Left lung (tissue), 10 donors: ENCODE results near the gene ATXN7. TPM values are rescaled to one million over a fixed set of nuclear protein-coding genes. Genes with fewer than 3 reads are reported as not detected.

Experiments used
- ATAC-seq: fragments of 200-7000 bp; cut with Tn5 transposase; one replicate; pipeline ENCODE4 v1.9.1; 2020; ENCODE audit warnings: moderate library complexity
- DNase-seq, 4 donors: peaks; one replicate each; pipeline ENCODE4 v3.0.0-alpha.2; 2013 to 2020
- H3K27ac ChIP-seq, 2 donors: fragments of 200-600 bp; sonication (generic) in 1 of 2; one replicate each; pipeline versions ENCODE4 v1.5.0 to v1.8.0; 2020 to 2021
- H3K27me3 ChIP-seq, 2 donors: fragments of 200-600 bp; sonication (generic) in 1 of 2; one replicate each; pipeline versions ENCODE4 v1.5.0 to v1.8.0; 2020 to 2021
- H3K36me3 ChIP-seq, 2 donors: fragments of 200-600 bp; sonication (generic) in 1 of 2; one replicate each; pipeline versions ENCODE4 v1.5.0 to v1.8.0; 2020 to 2021
- H3K4me1 ChIP-seq, 2 donors: fragments of 200-600 bp; one replicate each; pipeline ENCODE4 v1.8.0; 2021
- H3K4me3 ChIP-seq, 2 donors: fragments of 200-600 bp; sonication (generic) in 1 of 2; one replicate each; pipeline versions ENCODE4 v1.5.0 to v1.8.0; 2020 to 2021; ENCODE audit warnings: mild to moderate bottlenecking in 1 of 2
- H3K9me3 ChIP-seq, 2 donors: fragments of 200-600 bp; sonication (generic) in 1 of 2; one replicate each; pipeline versions ENCODE4 v1.5.0 to v1.8.0; 2020 to 2021
- intact Hi-C, 2 donors: fragments of 100-400 bp; cut with DNase I; formaldehyde crosslinking; loops; one replicate each; pipeline versions ENCODE4 v1.11.2 to v1.14.2; 2022
- polyA plus RNA-seq, 6 donors: library from polyadenylated mRNA; unstranded; fragments of 120-200 nt; gene quantifications; one replicate each; pipeline ENCODE4 v1.2.1, GENCODE V29; 2013; ENCODE audit not compliant: insufficient read length in 6 of 6
- total RNA-seq, 2 donors: library from RNA; stranded (reverse); fragmentation: NEBNext Ultra II Directional; extraction: Animal tissue kit (Norgen Biotek cat#: 25700); gene quantifications; one replicate each; pipeline ENCODE4 v1.2.1, GENCODE V29; 2021
- TF ChIP-seq, protein P1 (sequence below), 2 donors: fragments of 200-600 bp; sonication (generic) in 1 of 2; IDR thresholded peaks; one replicate each; pipeline versions ENCODE4 v1.5.0 to v1.8.0; 2021; ENCODE audit warnings: antibody characterized with exemption in 2 of 2
- donor health status: DM: no; HTN: yes; CAD: no.
- donor health status: DM: no; HTN: no; CAD: no.

Gene ATXN7
- total and polyA plus RNA-seq, 8 donors, result 23.4 to 32.5 (median 26.0) TPM

- Histone ChIP-seq H3K4me1 (peaks cover 0 to 4% of the 10 kb centered on the region in 2 donors), H3K27me3 (no peaks in the 10 kb centered on the region), H3K27ac (no peak within 1 kb of the TSS), H3K9me3 (no peaks in the 10 kb centered on the region), H3K36me3 (no peaks in the 10 kb centered on the region), H3K4me3 (no peak within 1 kb of the TSS)
- ATAC-seq (no peak), DNase-seq (no peak)
- intact Hi-C loops, result loop anchor here in 1 of 2 donors (5.0 kb wide), 1 partner anchor 467 kb away; no protein-coding TSS in a partner anchor
- TF ChIP-seq, protein P1, sequence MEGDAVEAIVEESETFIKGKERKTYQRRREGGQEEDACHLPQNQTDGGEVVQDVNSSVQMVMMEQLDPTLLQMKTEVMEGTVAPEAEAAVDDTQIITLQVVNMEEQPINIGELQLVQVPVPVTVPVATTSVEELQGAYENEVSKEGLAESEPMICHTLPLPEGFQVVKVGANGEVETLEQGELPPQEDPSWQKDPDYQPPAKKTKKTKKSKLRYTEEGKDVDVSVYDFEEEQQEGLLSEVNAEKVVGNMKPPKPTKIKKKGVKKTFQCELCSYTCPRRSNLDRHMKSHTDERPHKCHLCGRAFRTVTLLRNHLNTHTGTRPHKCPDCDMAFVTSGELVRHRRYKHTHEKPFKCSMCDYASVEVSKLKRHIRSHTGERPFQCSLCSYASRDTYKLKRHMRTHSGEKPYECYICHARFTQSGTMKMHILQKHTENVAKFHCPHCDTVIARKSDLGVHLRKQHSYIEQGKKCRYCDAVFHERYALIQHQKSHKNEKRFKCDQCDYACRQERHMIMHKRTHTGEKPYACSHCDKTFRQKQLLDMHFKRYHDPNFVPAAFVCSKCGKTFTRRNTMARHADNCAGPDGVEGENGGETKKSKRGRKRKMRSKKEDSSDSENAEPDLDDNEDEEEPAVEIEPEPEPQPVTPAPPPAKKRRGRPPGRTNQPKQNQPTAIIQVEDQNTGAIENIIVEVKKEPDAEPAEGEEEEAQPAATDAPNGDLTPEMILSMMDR (IDR thresholded peaks at IDR 0.05), result no peak
These were observed 44.6 kb upstream of the ATXN7 start, which contains the start of gene C3orf49 for GRCh38 chr3:63819151-63819398. Gene C3orf49, plus strand, starts transcription at chr3:63819299. Its CDS starts 173 bp downstream, at chr3:63819472.

DNA sequence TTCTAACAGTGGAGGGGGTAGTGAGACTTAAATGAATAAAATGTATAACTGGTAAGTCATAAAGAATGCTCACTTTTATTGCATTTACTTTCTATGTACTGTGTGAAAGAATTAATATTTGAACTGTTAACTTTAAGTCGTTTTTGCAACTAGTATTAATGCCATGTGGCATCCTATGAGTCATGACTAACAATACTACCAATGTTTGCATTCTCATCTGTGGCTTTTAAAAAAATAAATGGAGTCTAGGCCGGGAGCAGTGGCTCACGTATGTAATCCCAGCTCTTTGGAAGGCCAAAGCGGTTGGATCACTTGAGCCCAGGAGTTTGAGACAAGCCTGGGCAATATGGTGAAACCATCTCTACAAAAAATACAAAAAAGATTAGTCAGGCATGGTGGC lies 39.4 kb upstream of the ATXN7 start:
- no peaks in the 10 kb centered on the region for H3K4me1 ChIP-seq
- no peak overlapping the region for H3K27ac ChIP-seq
- H3K4me3 ChIP-seq, result no peak overlapping the region
- DNase-seq (no peak), ATAC-seq (no peak)
- H3K36me3 ChIP-seq, result peaks cover 0 to 16% of the 10 kb centered on the region in 2 donors
- TF ChIP-seq, protein P1 (IDR thresholded peaks at IDR 0.05), result no peak
- intact Hi-C loops, result no loop called here
- no peaks in the 10 kb centered on the region for H3K9me3 ChIP-seq
- no peaks in the 10 kb centered on the region for H3K27me3 ChIP-seq

GRCh38 chr3:63830526-63830925 lies 33.1 kb upstream of the ATXN7 start:
- no peaks in the 10 kb centered on the region for H3K27me3 ChIP-seq
- DNase-seq (no peak), ATAC-seq (no peak)
- no peaks in the 10 kb centered on the region for H3K9me3 ChIP-seq
- no peak overlapping the region for H3K27ac ChIP-seq
- intact Hi-C loops, result no loop called here
- H3K4me1 ChIP-seq, result no peaks in the 10 kb centered on the region
- H3K4me3 ChIP-seq, result no peak overlapping the region
- peaks cover 0 to 71% of the 10 kb centered on the region in 2 donors for H3K36me3 ChIP-seq
- TF ChIP-seq, protein P1 (IDR thresholded peaks at IDR 0.05), result no peak

DNA sequence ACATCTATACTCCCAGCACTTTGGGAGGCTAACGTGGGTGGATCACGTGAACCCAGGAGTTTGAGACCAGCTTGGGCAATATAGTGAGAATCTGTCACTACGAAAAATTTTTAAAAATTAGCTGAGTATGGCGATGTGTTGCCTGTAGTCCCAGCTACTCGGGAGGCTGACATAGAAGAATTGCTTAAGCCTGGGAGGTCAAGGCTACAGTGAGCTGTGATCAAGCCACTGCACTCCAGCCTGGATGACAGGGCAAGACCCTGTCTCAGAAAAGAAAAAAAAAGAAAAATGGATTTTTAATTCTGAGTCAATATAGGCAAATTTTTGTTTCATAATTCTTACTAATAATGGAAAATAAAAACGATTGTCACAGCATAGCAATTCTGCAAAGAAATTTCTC lies 31.3 kb upstream of the ATXN7 start:
- peaks cover 0 to 73% of the 10 kb centered on the region in 2 donors for H3K36me3 ChIP-seq
- intact Hi-C loops, result no loop called here
- no peaks in the 10 kb centered on the region for H3K27me3 ChIP-seq
- H3K27ac ChIP-seq, result no peak overlapping the region
- TF ChIP-seq, protein P1 (IDR thresholded peaks at IDR 0.05), result no peak
- H3K4me1 ChIP-seq, result no peaks in the 10 kb centered on the region
- H3K4me3 ChIP-seq, result no peak overlapping the region
- H3K9me3 ChIP-seq, result no peaks in the 10 kb centered on the region
- DNase-seq, result no peak
- no peak for ATAC-seq

DNA sequence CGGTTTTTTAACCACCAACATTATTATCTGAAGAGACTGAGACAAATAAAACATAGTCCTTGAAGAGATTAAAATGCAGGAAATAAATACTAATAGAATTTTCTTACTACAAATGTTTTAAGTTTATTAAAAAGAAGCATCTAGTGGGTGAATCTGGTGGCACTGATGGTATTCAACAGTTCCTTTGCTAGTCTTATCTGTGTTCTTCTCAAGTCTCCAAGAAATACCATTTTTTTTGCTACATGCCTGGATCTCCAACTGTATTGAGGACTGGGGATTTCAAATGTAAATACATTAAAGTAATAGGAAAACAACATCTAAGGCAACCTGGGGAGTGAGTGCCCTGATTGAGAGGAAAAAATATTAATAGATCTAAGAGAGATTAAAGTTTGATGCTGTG lies 22.0 kb upstream of the ATXN7 start:
- DNase-seq (no peak), ATAC-seq (no peak)
- intact Hi-C loops, result no loop called here
- Histone ChIP-seq H3K4me3 (no peak overlapping the region), H3K9me3 (no peaks in the 10 kb centered on the region), H3K36me3 (no peaks in the 10 kb centered on the region), H3K27ac (no peak overlapping the region), H3K27me3 (no peaks in the 10 kb centered on the region), H3K4me1 (no peaks in the 10 kb centered on the region)
- TF ChIP-seq, protein P1 (IDR thresholded peaks at IDR 0.05), result no peak
